HTERT RPE-1 (cell line): Measurements from ENCODE around the gene AFDN.
"Not testable (repeated sequence)": the region's sequence is repeated elsewhere in the genome, so short reads cannot be mapped to it uniquely, and the experiment has no call there.

ENCODE experiments used
- in situ Hi-C: fragments of 300-500 bp; cut with MboI; formaldehyde crosslinking; loops from 4 replicates; pipeline ENCODE4 v1.14.3; 2020; ENCODE audit warnings: low sequenced_read_pairs

The AFDN gene

DNA sequence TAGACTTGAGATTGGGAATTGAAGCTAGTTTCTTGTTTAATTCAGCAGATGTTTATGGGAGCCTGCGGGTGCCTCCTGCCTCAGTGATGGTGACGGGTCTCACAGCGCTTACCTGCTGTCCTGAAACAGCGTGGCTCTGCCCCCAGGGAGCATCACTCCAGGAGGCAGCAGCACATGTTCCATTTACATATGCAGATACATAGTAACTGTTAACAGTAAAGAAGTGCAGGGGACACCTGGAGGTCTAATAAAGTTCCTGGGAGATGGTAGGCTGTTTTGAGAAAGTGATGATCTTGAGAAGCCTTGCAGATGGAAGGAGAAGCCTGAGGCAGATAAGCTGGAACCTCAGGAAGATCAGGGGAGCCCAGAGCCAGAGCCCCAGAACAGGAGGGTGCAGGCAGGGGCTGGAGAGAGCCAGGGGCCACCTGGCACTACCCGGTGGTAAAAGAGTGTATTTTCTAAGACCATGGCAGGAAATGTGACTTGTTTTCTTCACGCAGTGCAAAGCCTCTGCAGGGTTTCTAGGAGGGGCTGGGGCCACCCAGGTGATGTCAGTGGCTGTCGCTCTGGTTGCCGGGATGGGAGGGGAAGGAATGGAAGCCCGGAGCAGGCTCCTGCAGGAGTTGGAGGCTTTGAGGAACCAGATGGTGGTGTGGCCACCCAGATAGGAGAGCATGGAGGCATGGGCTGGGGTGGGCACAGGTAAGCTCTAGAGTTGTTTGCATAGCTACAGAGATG is 146.6 kb downstream of the AFDN start:
- in situ Hi-C loops, result no loop called here

GRCh38 chr6:167974640-167975344 is 148.1 kb downstream of the AFDN start:
- in situ Hi-C loops, result no loop called here

GRCh38 chr6:167975458-167975857 is 148.7 kb downstream of the AFDN start:
- in situ Hi-C loops, result no loop called here

- in situ Hi-C loops, result not testable (repeated sequence)
These were observed 149.5 kb downstream of the AFDN start for GRCh38 chr6:167976116-167976657.

- in situ Hi-C loops, result no loop called here
These were observed 150.0 kb downstream of the AFDN start for GRCh38 chr6:167976708-167977107.

- in situ Hi-C loops, result no loop called here
These were observed 151.2 kb downstream of the AFDN start for GRCh38 chr6:167977717-167978467.

GRCh38 chr6:167978607-167979006 is 151.9 kb downstream of the AFDN start:
- in situ Hi-C loops, result no loop called here

GRCh38 chr6:167979436-167980139 is 152.9 kb downstream of the AFDN start:
- in situ Hi-C loops, result no loop called here

DNA sequence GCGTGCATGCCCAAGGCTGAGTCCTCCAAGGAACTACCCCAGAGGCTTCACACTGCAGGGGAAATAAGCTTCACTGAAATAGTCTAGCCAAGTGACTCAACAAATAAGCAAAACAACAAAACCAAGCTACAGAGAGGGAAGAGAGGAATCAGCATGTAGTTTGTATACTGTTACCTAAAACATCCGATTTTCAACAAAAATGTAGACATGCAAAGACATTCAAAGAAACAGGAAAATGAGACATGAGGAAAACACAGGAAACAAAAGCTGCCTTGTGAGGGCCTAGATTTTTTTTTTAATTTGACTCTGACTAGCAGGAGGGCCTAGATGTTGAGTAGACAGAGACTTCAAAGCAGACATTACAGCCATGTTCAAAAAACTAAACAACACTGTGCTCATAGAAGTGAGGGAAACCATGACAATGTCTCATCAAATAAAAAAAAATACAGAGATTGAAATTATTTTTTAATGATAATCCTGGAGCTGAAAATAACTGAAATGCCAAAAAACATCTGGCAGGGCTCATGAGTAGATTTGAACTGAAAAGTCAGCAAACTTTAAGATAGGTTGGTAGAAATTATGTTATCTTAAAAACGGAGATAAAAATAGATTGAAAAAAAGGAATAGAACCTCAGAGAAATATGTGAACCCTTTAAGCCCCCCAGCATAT is 154.3 kb downstream of the AFDN start:
- in situ Hi-C loops, result no loop called here

DNA sequence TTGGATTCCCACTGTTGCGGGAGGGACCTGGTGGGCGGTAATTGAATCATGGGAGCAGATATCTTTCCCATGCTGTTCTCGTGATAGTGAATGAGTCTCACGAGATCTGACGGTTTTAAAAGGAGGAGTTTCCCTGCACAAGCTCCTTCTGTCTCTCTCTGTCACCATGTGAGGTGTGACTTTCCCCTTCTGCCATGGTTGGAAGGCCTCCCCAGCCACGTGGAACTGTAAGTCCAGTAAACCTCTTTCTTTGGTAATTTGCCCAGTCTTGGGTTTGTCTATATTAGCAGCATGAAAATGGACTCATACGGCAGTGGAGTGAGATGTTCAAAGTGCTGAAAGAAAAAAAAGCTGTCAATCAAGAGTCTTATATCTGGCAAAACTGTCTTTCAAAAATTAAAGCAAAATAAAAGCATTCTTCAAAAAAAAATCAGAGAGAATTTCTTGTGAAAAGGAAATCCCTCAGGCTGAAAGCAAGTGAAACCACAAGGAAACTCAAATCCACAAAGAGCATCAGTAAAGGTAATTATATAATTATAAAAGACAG is 155.3 kb downstream of the AFDN start:
- in situ Hi-C loops, result no loop called here

GRCh38 chr6:167984144-167984719 is 157.5 kb downstream of the AFDN start:
- in situ Hi-C loops, result no loop called here

DNA sequence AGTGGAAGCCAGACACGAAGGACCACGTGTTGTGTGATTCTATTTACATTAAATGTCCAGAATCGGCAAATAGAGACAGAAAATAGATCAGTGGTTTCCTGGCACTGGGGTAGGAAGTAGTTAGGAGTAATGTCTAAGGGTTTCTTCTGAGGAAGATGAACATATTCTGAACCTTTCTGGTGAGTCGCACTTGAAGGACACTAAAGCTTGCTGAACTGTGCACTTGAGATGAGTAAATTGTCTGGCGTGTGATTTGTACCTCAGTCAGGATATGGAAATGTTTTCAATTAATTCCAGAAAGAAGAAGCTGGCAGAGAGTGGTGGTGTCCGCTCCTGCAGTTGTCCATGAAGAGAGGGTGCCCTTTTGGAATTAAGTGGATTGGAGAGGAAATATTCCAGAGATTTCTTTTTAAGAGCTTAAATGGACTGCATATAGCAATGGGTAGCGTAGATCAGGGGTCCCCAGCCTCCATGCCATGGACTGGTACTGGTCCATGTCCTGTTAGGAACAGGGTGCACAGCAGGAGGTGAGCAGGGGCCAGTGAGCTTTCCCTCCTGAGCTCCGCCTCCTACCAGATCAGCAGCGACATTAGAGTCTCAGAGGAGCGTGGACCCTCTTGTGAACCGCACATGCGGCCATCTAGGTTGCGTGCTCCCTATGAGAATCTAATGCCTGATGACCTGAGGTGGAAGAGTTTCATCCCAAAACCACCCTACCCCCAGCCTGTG is 158.3 kb downstream of the AFDN start:
- in situ Hi-C loops, result no loop called here

DNA sequence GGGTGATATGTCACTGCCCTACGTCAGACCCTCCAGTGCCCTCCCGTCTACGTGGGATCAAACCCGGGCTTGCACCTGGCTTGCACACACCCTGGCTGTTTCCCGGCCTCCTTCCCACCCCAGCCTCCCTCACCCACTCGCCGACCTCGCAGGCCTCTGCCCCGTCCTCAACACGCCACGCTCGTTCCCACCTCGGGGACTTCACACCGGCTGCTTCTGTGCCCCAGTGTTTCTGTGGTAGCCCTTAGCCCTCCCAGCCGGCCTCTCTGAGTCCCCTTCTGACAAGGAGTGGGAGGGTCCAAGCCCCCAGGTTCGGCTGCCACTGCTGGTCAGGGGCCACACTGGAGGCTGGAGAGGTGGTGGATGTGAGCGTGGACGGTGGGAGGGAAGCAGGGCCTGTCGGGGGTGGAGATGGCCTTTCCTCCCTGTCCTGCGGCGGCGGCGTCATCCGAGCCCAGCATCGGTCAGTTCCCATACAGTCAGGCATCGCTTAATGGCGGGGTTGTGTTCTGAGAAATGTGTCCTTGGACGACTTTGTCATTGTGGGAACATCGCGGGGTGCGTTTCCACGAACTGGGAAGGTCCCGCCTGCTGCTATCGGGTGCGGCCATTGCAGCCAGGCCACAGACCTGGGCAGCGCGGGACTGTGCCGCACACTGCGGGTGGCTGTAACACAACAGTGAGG is 159.3 kb downstream of the AFDN start:
- in situ Hi-C loops, result no loop called here

GRCh38 chr6:167987396-167988153 is 160.9 kb downstream of the AFDN start:
- in situ Hi-C loops, result no loop called here

GRCh38 chr6:167988154-167988495 is 161.4 kb downstream of the AFDN start:
- in situ Hi-C loops, result no loop called here

DNA sequence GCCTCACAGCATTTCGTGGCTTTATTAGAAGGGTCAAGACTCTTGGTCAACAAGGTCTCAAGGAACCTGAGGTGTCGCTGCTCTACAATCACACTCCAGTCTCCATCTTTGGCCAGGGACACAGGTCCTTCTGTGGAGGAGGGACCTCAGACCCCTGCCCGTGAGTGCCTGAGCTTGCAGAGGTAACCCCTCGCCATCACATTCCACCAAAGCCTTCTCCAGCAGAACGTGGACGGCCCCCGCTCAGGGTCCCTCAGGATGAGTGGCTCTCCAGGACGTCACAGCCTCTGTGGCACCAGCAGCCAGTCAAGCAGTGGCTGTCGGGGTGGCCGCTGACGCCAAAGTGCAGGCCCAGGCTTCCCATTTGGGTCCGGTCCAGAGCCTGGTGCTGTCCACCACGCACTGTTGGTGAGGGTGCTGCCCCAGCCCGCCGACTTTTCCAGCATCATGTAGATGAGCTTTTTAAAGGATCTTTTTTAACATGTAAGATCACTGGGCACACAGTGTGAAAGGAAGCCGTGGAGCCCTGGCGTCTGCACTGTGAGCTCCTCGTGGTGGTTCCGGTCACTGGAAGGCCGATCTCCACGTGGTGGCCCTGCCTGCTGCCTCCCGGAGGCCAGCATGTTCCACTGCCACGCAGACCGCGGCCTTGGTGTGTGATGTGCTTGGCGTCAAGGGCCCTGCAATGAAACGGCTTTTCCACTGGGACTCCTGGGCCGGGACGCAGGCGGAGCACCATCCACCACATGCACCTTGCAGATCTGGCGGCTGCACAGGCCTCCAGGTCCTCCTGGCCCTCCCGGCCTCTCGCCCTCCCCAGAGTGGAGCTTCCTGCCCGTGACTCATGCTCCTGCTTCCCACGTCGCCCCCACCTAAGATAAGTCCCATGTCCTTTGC is 162.5 kb downstream of the AFDN start:
- in situ Hi-C loops, result no loop called here
